Measurements from ENCODE around the gene RAPGEF4.

Gene RAPGEF4

GRCh38 chr2:172937884-172938712 lies 202.5 kb downstream of the RAPGEF4 start:
- no peak for DNase-seq (ENCODE audit: low read depth)

GRCh38 chr2:172938713-172939375 lies 203.2 kb downstream of the RAPGEF4 start:
- DNase-seq (ENCODE audit: low read depth) = peak; percentile 75

- DNase-seq (ENCODE audit: low read depth) = no peak
These were observed 207.9 kb downstream of the RAPGEF4 start for GRCh38 chr2:172943539-172943938.

- DNase-seq (ENCODE audit: low read depth) = no peak
These were observed 208.6 kb downstream of the RAPGEF4 start for GRCh38 chr2:172944022-172944793.

GRCh38 chr2:172944794-172945509 lies 209.3 kb downstream of the RAPGEF4 start:
- no peak for DNase-seq (ENCODE audit: low read depth)

GRCh38 chr2:172945510-172945850 lies 209.8 kb downstream of the RAPGEF4 start:
- DNase-seq (ENCODE audit: low read depth) = no peak

GRCh38 chr2:172947461-172948153 lies 212.0 kb downstream of the RAPGEF4 start:
- no peak for DNase-seq (ENCODE audit: low read depth)

- DNase-seq (ENCODE audit: low read depth) = no peak
These were observed 213.9 kb downstream of the RAPGEF4 start for GRCh38 chr2:172949522-172949921.

GRCh38 chr2:172950565-172950964 lies 214.9 kb downstream of the RAPGEF4 start:
- DNase-seq (ENCODE audit: low read depth) = no peak

GRCh38 chr2:172951554-172951953 lies 215.9 kb downstream of the RAPGEF4 start:
- DNase-seq (ENCODE audit: low read depth) = no peak

GRCh38 chr2:172953411-172953810 lies 217.8 kb downstream of the RAPGEF4 start:
- DNase-seq (ENCODE audit: low read depth) = no peak

- DNase-seq (ENCODE audit: low read depth) = peak; percentile 25
These were observed 218.6 kb downstream of the RAPGEF4 start for GRCh38 chr2:172953970-172954852.

GRCh38 chr2:172955587-172955986 lies 219.9 kb downstream of the RAPGEF4 start:
- DNase-seq (ENCODE audit: low read depth) = no peak

- no peak for DNase-seq (ENCODE audit: low read depth)
These were observed 222.1 kb downstream of the RAPGEF4 start for GRCh38 chr2:172957734-172958133.

- DNase-seq (ENCODE audit: low read depth) = no peak
These were observed 226.4 kb downstream of the RAPGEF4 start for GRCh38 chr2:172962082-172962481.

GRCh38 chr2:172962824-172963223 lies 227.2 kb downstream of the RAPGEF4 start:
- DNase-seq (ENCODE audit: low read depth) = peak; percentile 75

- no peak for DNase-seq (ENCODE audit: low read depth)
These were observed 229.0 kb downstream of the RAPGEF4 start for GRCh38 chr2:172964511-172965139.

- no peak for DNase-seq (ENCODE audit: low read depth)
These were observed 230.0 kb downstream of the RAPGEF4 start for GRCh38 chr2:172965433-172966212.

Data from iris pigment epithelial cell (primary cell).